ENCODE measurements around the gene TPMT. TPM values are rescaled to one million over a fixed set of nuclear protein-coding genes. Genes with fewer than 3 reads are reported as not detected.

TPMT gene
- total RNA-seq, 1 experiment from 2014 or later, result 9.7 TPM

- H3K4me1 ChIP-seq (ENCODE audit: control insufficient read depth, insufficient read depth, low read length), result no peaks in the 10 kb centered on the region
- ChIA-PET POLR2A (no interaction called here), CTCF (no interaction called here)
- TF ChIP-seq CTCF (IDR thresholded peaks at IDR 0.05) (no peak), SIN3A (IDR thresholded peaks at IDR 0.05; ENCODE audit: borderline replicate concordance, insufficient read depth, low read depth, low read length) (no peak), TCF7L2 (IDR thresholded peaks at IDR 0.05; ENCODE audit: low read depth, low read length) (no peak), POLR2AphosphoS5 (IDR thresholded peaks at IDR 0.05; ENCODE audit: low read depth, low read length) (no peak), REST (IDR thresholded peaks at IDR 0.05; ENCODE audit: insufficient read depth in 1 of 2, low read depth in 2 of 2, low read length in 1 of 2) (no peak)
- DNase-seq (ENCODE audit: low read depth, low spot score) (no peak), ATAC-seq (no peak)
- H3K27me3 ChIP-seq (ENCODE audit: control insufficient read depth, insufficient read depth, low read length), result no peaks in the 10 kb centered on the region
- H3K36me3 ChIP-seq (ENCODE audit: control insufficient read depth, insufficient read depth, low read length), result no peaks in the 10 kb centered on the region
- in situ Hi-C loops (cut with HindIII; ENCODE audit: low pct_unique_long_range_greater_than_20kb, low sequenced_read_pairs), result no loop called here
- no peak overlapping the region for H3K27ac ChIP-seq (ENCODE audit: low read length)
- no peaks in the 10 kb centered on the region for H3K9me3 ChIP-seq (ENCODE audit: control insufficient read depth, insufficient read depth, low read depth, low read length)
- H3K4me3 ChIP-seq (ENCODE audit: low read depth in 2 of 2, low read length in 2 of 2), result no peak overlapping the region
- BruUV-seq (replicated peaks), result no TSS peak
- intact Hi-C loops (cut with micrococcal nuclease; ENCODE audit: unreplicated experiment), result no loop called here
Observed at GRCh38 chr6:18165751-18166150, 10.9 kb upstream of the TPMT start.

- no TSS peak for BruUV-seq (replicated peaks)
- POLR2A ChIA-PET, result no interaction called here
- Histone ChIP-seq H3K36me3 (ENCODE audit: control insufficient read depth, insufficient read depth, low read length) (peaks cover 3% of the 10 kb centered on the region; the same call in 1 of the 2 replicates), H3K27ac (ENCODE audit: low read length) (no peak overlapping the region), H3K4me1 (ENCODE audit: control insufficient read depth, insufficient read depth, low read length) (no peaks in the 10 kb centered on the region), H3K9me3 (ENCODE audit: control insufficient read depth, insufficient read depth, low read depth, low read length) (no peaks in the 10 kb centered on the region), H3K27me3 (ENCODE audit: control insufficient read depth, insufficient read depth, low read length) (no peaks in the 10 kb centered on the region), H3K4me3 (ENCODE audit: low read depth in 2 of 2, low read length in 2 of 2) (no peak overlapping the region)
- ATAC-seq, result no peak
- TF ChIP-seq CTCF (IDR thresholded peaks at IDR 0.05) (no peak), TCF7L2 (IDR thresholded peaks at IDR 0.05; ENCODE audit: low read depth, low read length) (no peak), SIN3A (IDR thresholded peaks at IDR 0.05; ENCODE audit: borderline replicate concordance, insufficient read depth, low read depth, low read length) (no peak), POLR2AphosphoS5 (IDR thresholded peaks at IDR 0.05; ENCODE audit: low read depth, low read length) (no peak), REST (IDR thresholded peaks at IDR 0.05; ENCODE audit: insufficient read depth in 1 of 2, low read depth in 2 of 2, low read length in 1 of 2) (no peak)
- intact Hi-C loops (cut with micrococcal nuclease; ENCODE audit: unreplicated experiment) (no loop called here), in situ Hi-C loops (cut with HindIII; ENCODE audit: low pct_unique_long_range_greater_than_20kb, low sequenced_read_pairs) (no loop called here)
- DNase-seq (ENCODE audit: low read depth, low spot score), result no peak
- CTCF ChIA-PET, result no interaction called here
Observed at GRCh38 chr6:18162401-18162800, 7.5 kb upstream of the TPMT start.

All from Panc1 (cell line).